Measurements from ENCODE around the gene TOMM5. TPM values are rescaled to one million over a fixed set of nuclear protein-coding genes. Genes with fewer than 3 reads are reported as not detected.

TOMM5 gene
- total RNA-seq: 136 and 138 TPM in 2 replicates

DNA sequence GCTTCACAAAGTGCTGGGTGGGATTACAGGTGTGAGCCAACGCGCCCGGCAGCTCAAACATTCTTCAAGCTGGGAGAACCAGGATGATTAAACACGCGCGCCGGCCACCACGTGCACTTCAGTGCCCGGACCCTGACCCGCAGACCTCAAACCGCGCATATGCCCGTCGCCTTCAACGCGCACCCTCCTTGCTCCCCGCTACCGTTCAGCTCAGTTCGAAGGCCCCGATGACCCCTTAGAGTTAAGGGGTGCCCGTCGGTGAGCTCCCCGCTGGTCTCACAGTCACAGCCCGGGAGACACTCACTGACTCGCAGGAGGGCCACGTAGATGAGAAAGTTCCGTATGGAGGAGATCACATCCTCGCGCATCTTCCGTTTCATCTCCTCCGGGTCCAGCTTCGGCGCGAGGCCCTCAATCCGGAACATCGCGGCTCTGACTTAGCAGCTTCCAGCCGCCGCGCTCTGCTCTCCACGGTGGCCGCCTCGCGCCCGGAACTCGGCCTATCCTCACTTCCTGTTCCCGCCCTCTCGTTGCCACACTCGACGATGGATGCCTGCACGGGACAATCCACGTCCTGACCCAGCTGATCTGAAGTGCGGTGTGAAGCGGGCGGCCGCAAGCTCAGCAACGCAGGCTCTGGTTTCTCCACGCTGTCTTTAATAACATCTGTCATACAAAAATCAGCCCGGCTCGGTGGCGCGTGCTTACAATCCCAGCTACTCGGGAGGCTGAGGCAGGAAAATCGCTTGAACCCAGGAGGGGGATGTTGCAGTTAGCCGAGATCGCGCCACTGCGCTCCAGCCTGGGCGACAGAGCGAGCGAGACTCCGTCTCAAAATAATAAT, at the start of gene TOMM5:
Gene TOMM5 (minus strand): TSS at position 490 of the 844 bp plus-strand sequence. CDS start 65 bp downstream, at position 425.

DNA sequence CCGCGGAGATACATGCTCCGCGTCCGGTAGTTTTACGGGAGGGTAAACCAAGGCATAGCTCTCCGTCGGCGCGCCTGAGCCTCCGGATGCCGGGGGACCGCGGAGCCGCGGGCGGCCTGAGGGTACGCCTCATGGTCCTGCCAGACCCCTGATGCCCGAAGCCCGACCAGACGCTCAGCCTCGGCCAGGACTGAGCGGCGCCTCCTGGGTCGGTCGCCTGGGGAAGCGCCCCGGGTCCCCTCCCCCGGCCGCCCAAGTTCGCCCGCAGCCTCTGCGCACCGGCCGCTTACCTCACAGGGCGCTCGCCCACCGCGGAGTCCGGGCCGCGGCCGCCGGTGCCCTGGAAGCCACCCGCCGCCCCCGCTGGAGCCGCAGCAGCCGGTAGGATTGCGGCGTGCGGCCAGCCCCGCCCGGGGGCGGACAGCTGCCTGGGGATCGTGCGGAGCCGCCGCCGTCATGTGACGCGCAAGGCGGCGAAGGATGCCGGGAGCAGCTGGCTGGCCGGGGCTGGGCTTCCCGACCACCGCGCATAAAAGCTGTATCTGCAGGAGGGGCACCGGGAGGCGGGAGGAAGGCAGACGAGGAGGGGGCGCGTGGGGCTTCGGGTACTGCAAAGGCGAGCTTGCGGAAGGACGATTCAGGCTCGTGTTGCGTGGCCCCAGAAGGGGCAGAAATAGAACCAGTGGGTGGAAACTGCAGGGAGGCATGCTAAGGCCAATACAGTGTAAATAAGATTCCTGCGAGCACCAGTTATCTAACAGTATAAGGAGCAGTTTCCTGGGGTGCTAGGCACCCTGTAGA, 16.3 kb downstream of the TOMM5 start, which contains the start of gene FBXO10:
Gene FBXO10 (minus strand): TSS at position 460 of the 801 bp plus-strand sequence. CDS start 34,612 bp downstream, outside the sequence.

Other genes starting within 250 kb of the TOMM5 start
- 68.1 and 76.6 TPM in 2 replicates for gene GRHPR, start 169.9 kb downstream of the TOMM5 start, total RNA-seq
- 11.3 and 18.8 TPM in 2 replicates for gene ZBTB5, start 127.1 kb downstream of the TOMM5 start, total RNA-seq
- 34.9 and 42.1 TPM in 2 replicates for gene POLR1E, start 106.6 kb downstream of the TOMM5 start, total RNA-seq
- gene FBXO10, start 16.2 kb downstream of the TOMM5 start, total RNA-seq: 6.2 and 9.8 TPM in 2 replicates
- under 0.01 and 0.07 TPM in 2 replicates for gene FRMPD1, start 58.4 kb upstream of the TOMM5 start, total RNA-seq
- 3.8 and 5.7 TPM in 2 replicates for gene TRMT10B, start 161.2 kb upstream of the TOMM5 start, total RNA-seq
- gene EXOSC3, start 192.5 kb upstream of the TOMM5 start, total RNA-seq: 27.0 and 32.3 TPM in 2 replicates
- 31.8 and 85.6 TPM in 2 replicates for gene DCAF10, start 208.2 kb upstream of the TOMM5 start, total RNA-seq